ENCODE data around the gene E4F1.

DNA sequence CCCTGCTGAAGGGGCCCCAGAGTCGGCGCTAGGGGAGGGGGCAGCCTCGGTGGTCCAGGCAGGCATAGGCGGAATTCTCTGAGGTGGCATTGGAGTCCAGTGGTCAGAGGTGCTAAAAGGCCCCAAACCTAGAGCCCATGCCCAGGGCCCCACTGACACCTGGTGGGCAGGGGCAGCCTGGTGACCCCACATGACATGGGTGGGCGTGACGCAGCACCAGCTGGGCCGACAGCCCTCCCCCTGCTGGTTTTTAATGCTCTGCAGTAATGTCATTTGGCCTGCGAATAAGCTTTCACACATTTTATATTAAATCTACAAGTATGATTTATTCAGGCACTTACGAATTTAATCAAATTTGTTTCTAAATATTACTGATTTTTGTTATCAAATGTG lies 46.7 kb downstream of the E4F1 start:
- TF ChIP-seq YY1 (IDR thresholded peaks at IDR 0.05; ENCODE audit: insufficient read depth, insufficient read length) (no peak), ZNF274 (IDR thresholded peaks at IDR 0.05; ENCODE audit: low read depth, low read length) (no peak)
